HCT116 (cell line): Measurements from ENCODE around the gene DGKB. TPM values are rescaled to one million over a fixed set of nuclear protein-coding genes. Genes with fewer than 3 reads are reported as not detected.

Experiments
- ATAC-seq: fragments of 200-7000 bp; cut with Tn5 transposase; 2 replicates; pipeline ENCODE4 v1.9.1; 2020; ENCODE audit warnings: mild to moderate bottlenecking, moderate library complexity
- BruUV-seq: library from RNA; stranded (reverse); fragments of 400-500 nt; replicated peaks from 2 replicates; lab custom pipeline; 2021; lab: Mats Ljungman, UMichigan
- CTCF ChIA-PET: fragments of 300-600 bp; sonication (Branson Sonifier 250); formaldehyde crosslinking; loops from one replicate; lab custom pipeline; 2021; ENCODE audit warnings: antibody characterized with exemption; lab: Charles Lee
- POLR2A ChIA-PET: fragments of 300-600, 350-600 bp; sonication (Branson Sonifier 250); formaldehyde crosslinking; loops from one replicate; lab custom pipeline; 2021; ENCODE audit warnings: antibody characterized with exemption; lab: Charles Lee
- RAD21 ChIA-PET, 2 experiments: fragments of 300-600 bp; sonication (Branson Sonifier 250); formaldehyde crosslinking; loops; one replicate each; lab custom pipeline; 2023; ENCODE audit warnings: low total read pairs in 2 of 2; ENCODE audit not compliant: uncharacterized antibody in 2 of 2, unreplicated experiment in 2 of 2, low non-redundant PET in 1 of 2; lab: Charles Lee
- DNase-seq: peaks from one replicate; pipeline ENCODE4 v3.0.0-alpha.2; 2010; ENCODE audit warnings: low read depth, low spot score
- H2AFZ ChIP-seq: fragments of 200-600 bp; shearing (Covaris generic), sonication (generic); 2 replicates; pipeline ENCODE4 v1.6.1; 2017; ENCODE audit warnings: low read depth, mixed run types, mixed read lengths, antibody characterized with exemption, low read length; ENCODE audit not compliant: poor library complexity, severe bottlenecking
- H3K27ac ChIP-seq: 2 replicates; pipeline ENCODE4 v1.5.1; 2012; ENCODE audit warnings: low read depth, low read length
- H3K27me3 ChIP-seq: fragments of 200-600 bp; sonication (generic); 2 replicates; pipeline ENCODE4 v1.6.1; 2016; ENCODE audit warnings: mixed run types, low read length, mixed read lengths; ENCODE audit not compliant: insufficient read depth
- H3K36me3 ChIP-seq, 2 experiments: fragments of 200-500 bp in 1 of 2; fragments of 200-600 bp in 1 of 2; sonication (Bioruptor generic) in 1 of 2; sonication (generic) in 1 of 2; 2 replicates each; pipeline versions ENCODE4 v1.5.1 to v1.6.1; 2014 to 2016; ENCODE audit warnings: low read length in 2 of 2, inconsistent platforms in 1 of 2, mixed read lengths in 1 of 2, mixed run types in 1 of 2; ENCODE audit not compliant: insufficient read depth in 2 of 2, control insufficient read depth in 1 of 2
- H3K4me1 ChIP-seq, 2 experiments: fragments of 200-600 bp in 1 of 2; sonication (generic) in 1 of 2; 2 replicates each; pipeline versions ENCODE4 v1.5.1 to v1.6.1; 2012 to 2017; ENCODE audit warnings: low read length in 2 of 2, inconsistent platforms in 1 of 2, mild to moderate bottlenecking in 1 of 2, mixed read lengths in 1 of 2, mixed run types in 1 of 2, moderate library complexity in 1 of 2; ENCODE audit not compliant: insufficient read depth in 2 of 2, control insufficient read depth in 1 of 2
- H3K4me2 ChIP-seq: fragments of 200-600 bp; sonication (generic); 2 replicates; pipeline ENCODE4 v1.6.1; 2017; ENCODE audit warnings: mixed run types, low read length, mixed read lengths
- H3K4me3 ChIP-seq, 2 experiments: fragments of 200-600 bp in 1 of 2; sonication (generic) in 1 of 2; replicated peaks in 1 of 2; 2 replicates each; pipeline ENCODE4 v1.5.1; 2011 to 2016; ENCODE audit warnings: low read length in 2 of 2, control low read depth in 1 of 2, low read depth in 1 of 2, mild to moderate bottlenecking in 1 of 2, mixed read lengths in 1 of 2, mixed run types in 1 of 2
- H3K79me2 ChIP-seq: fragments of 200-600 bp; sonication (generic); 2 replicates; pipeline ENCODE4 v1.6.1; 2017; ENCODE audit warnings: mild to moderate bottlenecking, mixed run types, low read length, moderate library complexity, mixed read lengths; ENCODE audit not compliant: insufficient read depth
- H3K9ac ChIP-seq: fragments of 200-600 bp; sonication (generic); 2 replicates; pipeline ENCODE4 v1.6.1; 2016; ENCODE audit warnings: low read length, mixed read lengths
- H3K9me2 ChIP-seq: fragments of 200-600 bp; sonication (generic), shearing (Covaris generic); 2 replicates; pipeline ENCODE4 v1.6.1; 2017; ENCODE audit warnings: mixed run types, mild to moderate bottlenecking, moderate library complexity; ENCODE audit not compliant: insufficient read depth
- H3K9me3 ChIP-seq, 2 experiments: fragments of 200-500 bp in 1 of 2; fragments of 200-600 bp in 1 of 2; sonication (Bioruptor generic) in 1 of 2; sonication (generic) in 1 of 2; 2 replicates each; pipeline ENCODE4 v1.6.1; 2014 to 2017; ENCODE audit warnings: low read length in 2 of 2, mixed read lengths in 2 of 2, inconsistent platforms in 1 of 2, low read depth in 1 of 2, mild to moderate bottlenecking in 1 of 2, mixed run types in 1 of 2, moderate library complexity in 1 of 2; ENCODE audit not compliant: control insufficient read depth in 1 of 2, insufficient read depth in 1 of 2
- H4K20me1 ChIP-seq: fragments of 200-600 bp; sonication (generic), shearing (Covaris generic); 2 replicates; pipeline ENCODE4 v1.6.1; 2017; ENCODE audit warnings: mixed run types, mild to moderate bottlenecking, moderate library complexity; ENCODE audit not compliant: insufficient read depth
- ATF3 ChIP-seq: IDR thresholded peaks from 2 replicates; pipeline ENCODE4 v1.6.1; 2012
- CBX3 ChIP-seq: IDR thresholded peaks from 2 replicates; pipeline ENCODE4 v1.6.1; 2012; ENCODE audit warnings: low read depth
- CEBPB ChIP-seq: IDR thresholded peaks from 2 replicates; pipeline ENCODE4 v1.6.1; 2012; ENCODE audit warnings: low read depth
- CTCF ChIP-seq, 3 experiments: fragments of 200-600 bp in 1 of 3; sonication (generic) in 1 of 3; IDR thresholded peaks in 2 of 3; conservative IDR thresholded peaks in 1 of 3; 2 replicates each; pipeline ENCODE4 v1.5.1; 2012 to 2017; ENCODE audit warnings: low read depth in 2 of 3, low read length in 2 of 3, antibody characterized with exemption in 1 of 3, borderline replicate concordance in 1 of 3, control low read depth in 1 of 3, mild to moderate bottlenecking in 1 of 3, mixed read lengths in 1 of 3, mixed run types in 1 of 3, moderate library complexity in 1 of 3; ENCODE audit not compliant: insufficient read depth in 1 of 3
- EGR1 ChIP-seq: IDR thresholded peaks from 2 replicates; pipeline ENCODE4 v1.6.1; 2012; ENCODE audit warnings: low read depth
- ELF1 ChIP-seq: IDR thresholded peaks from 2 replicates; pipeline ENCODE4 v1.6.1; 2012; ENCODE audit warnings: low read depth, borderline replicate concordance
- EZH2 ChIP-seq: fragments of 200-600 bp; sonication (generic); IDR thresholded peaks from 2 replicates; pipeline ENCODE4 v1.6.1; 2017; ENCODE audit warnings: antibody characterized with exemption, mixed run types
- JUND ChIP-seq: IDR thresholded peaks from 2 replicates; pipeline ENCODE4 v1.6.1; 2012
- POLR2AphosphoS5 ChIP-seq: IDR thresholded peaks from 2 replicates; pipeline ENCODE4 v1.6.1; 2011; ENCODE audit warnings: mild to moderate bottlenecking, low read depth, low read length, moderate library complexity
- RAD21 ChIP-seq: IDR thresholded peaks from 2 replicates; pipeline ENCODE4 v1.6.1; 2012; ENCODE audit warnings: low read depth, mild to moderate bottlenecking
- REST ChIP-seq: IDR thresholded peaks from 2 replicates; pipeline ENCODE4 v1.6.1; 2012; ENCODE audit warnings: low read depth
- SIN3A ChIP-seq: IDR thresholded peaks from 2 replicates; pipeline ENCODE4 v1.6.1; 2012; ENCODE audit warnings: low read depth
- SRF ChIP-seq: IDR thresholded peaks from 2 replicates; pipeline ENCODE4 v1.6.1; 2012; ENCODE audit warnings: low read depth
- TCF7L2 ChIP-seq: IDR thresholded peaks from 2 replicates; pipeline ENCODE4 v1.7.0; 2011; ENCODE audit warnings: borderline replicate concordance, inconsistent platforms; ENCODE audit not compliant: insufficient read depth, insufficient read length; ENCODE audit errors: extremely low read depth
- ZFX ChIP-seq: fragments of 450-650 bp; IDR thresholded peaks from 2 replicates; pipeline ENCODE4 v1.6.1; 2017
- intact Hi-C: fragments of 100-400 bp; cut with micrococcal nuclease; formaldehyde crosslinking; loops from 2 replicates; pipeline ENCODE4 v1.10.0; 2022
- total RNA-seq: library from RNA; stranded (reverse); gene quantifications from one replicate; pipeline ENCODE4 v1.2.1, GENCODE V29; 2021; ENCODE audit not compliant: unreplicated experiment

Gene DGKB
- total RNA-seq, 1 experiment from 2014 or later, result 0.05 TPM

- TF ChIP-seq CTCF (IDR thresholded peaks at IDR 0.05 in 2 of 3, conservative IDR thresholded peaks at IDR 0.05 in 1 of 3; ENCODE audit: borderline replicate concordance in 1 of 3, insufficient read depth in 1 of 3, low read depth in 2 of 3, low read length in 2 of 3) (no peak), SIN3A (no peak), SRF (no peak)
These were observed 76.1 kb downstream of the DGKB start (continued) for GRCh38 chr7:14826426-14826825.

- Histone ChIP-seq H2AFZ (no peak overlapping the region), H3K27me3 (no peaks in the 10 kb centered on the region), H3K9me2 (no peaks in the 10 kb centered on the region; the same call in 1 of the 2 replicates), H3K4me3 (no peak overlapping the region), H3K4me2 (no peak overlapping the region), H3K36me3 (no peaks in the 10 kb centered on the region), H3K4me1 (no peaks in the 10 kb centered on the region), H3K27ac (no peak overlapping the region), H3K9me3 (no peaks in the 10 kb centered on the region), H4K20me1 (no peaks in the 10 kb centered on the region), H3K79me2 (no peaks in the 10 kb centered on the region), H3K9ac (no peak overlapping the region)
- intact Hi-C loops, result no loop called here
- TF ChIP-seq CEBPB (no peak), RAD21 (no peak), ELF1 (no peak), ATF3 (no peak), EGR1 (no peak), SRF (no peak), CBX3 (no peak), REST (no peak), ZFX (no peak), JUND (no peak), TCF7L2 (no peak), EZH2 (no peak), POLR2AphosphoS5 (no peak)
- no TSS peak for BruUV-seq
- POLR2A ChIA-PET, result no interaction called here
- RAD21 ChIA-PET, result no interaction called here
- CTCF ChIA-PET, result no interaction called here
- no peak for DNase-seq
- no peak for ATAC-seq
These were observed 76.6 kb downstream of the DGKB start for GRCh38 chr7:14825912-14826311.
